CD4-positive, CD25-positive, alpha-beta regulatory T cell (primary cell): ENCODE measurements around the gene ZFX. TPM values are rescaled to one million over a fixed set of nuclear protein-coding genes. Genes with fewer than 3 reads are reported as not detected.

Experiments used
- ATAC-seq, 2 donors: fragments of 150-1000 bp; cut with Tn5 transposase; one replicate each; pipeline ENCODE4 v1.10.0; 2021; ENCODE audit warnings: low read depth in 2 of 2, moderate number of reproducible peaks in 2 of 2, moderate library complexity in 1 of 2
- DNase-seq, 3 donors: peaks; one replicate each; pipeline versions ENCODE4 v3.0.0 to v3.0.0-alpha.2; 2012 to 2022; ENCODE audit warnings: mixed read lengths in 1 of 3
- H3K27ac ChIP-seq: one replicate; pipeline ENCODE4 v1.7.0; 2013; ENCODE audit warnings: mild to moderate bottlenecking, low read length; ENCODE audit not compliant: insufficient read depth, poor library complexity, severe bottlenecking
- H3K27me3 ChIP-seq: one replicate; pipeline ENCODE4 v1.7.0; 2013; ENCODE audit warnings: low read length; ENCODE audit not compliant: control insufficient read depth, insufficient read depth
- H3K36me3 ChIP-seq: one replicate; pipeline ENCODE4 v1.7.0; 2013; ENCODE audit warnings: mild to moderate bottlenecking, low read length, moderate library complexity; ENCODE audit not compliant: control insufficient read depth, insufficient read depth
- H3K4me1 ChIP-seq: 2 replicates; pipeline ENCODE4 v1.7.0; 2013; ENCODE audit warnings: mild to moderate bottlenecking, low read length; ENCODE audit not compliant: insufficient read depth, control insufficient read depth, poor library complexity, severe bottlenecking
- H3K4me3 ChIP-seq: one replicate; pipeline ENCODE4 v1.7.0; 2013; ENCODE audit warnings: low read depth, mild to moderate bottlenecking, low read length, moderate library complexity
- H3K9me3 ChIP-seq, 2 experiments: 1 replicate in 1 of 2; 2 replicates in 1 of 2; pipeline ENCODE4 v1.7.0; 2013; ENCODE audit warnings: low read length in 2 of 2, mild to moderate bottlenecking in 1 of 2, moderate library complexity in 1 of 2; ENCODE audit not compliant: control insufficient read depth in 2 of 2
- H3K27ac Mint-ChIP-seq, 3 donors: one replicate each; pipeline ENCODE4 v1.8.0; 2020 to 2022; ENCODE audit warnings: mild to moderate bottlenecking in 3 of 3, mixed read lengths in 3 of 3, moderate library complexity in 2 of 3
- H3K27me3 Mint-ChIP-seq: one replicate; pipeline ENCODE4 v1.8.0; 2022; ENCODE audit warnings: mild to moderate bottlenecking, mixed read lengths
- H3K36me3 Mint-ChIP-seq: one replicate; pipeline ENCODE4 v1.8.0; 2020; ENCODE audit warnings: mixed read lengths
- H3K4me1 Mint-ChIP-seq, 4 donors: one replicate each; pipeline ENCODE4 v1.8.0; 2020 to 2022; ENCODE audit warnings: mixed read lengths in 4 of 4, mild to moderate bottlenecking in 1 of 4
- H3K4me3 Mint-ChIP-seq, 4 donors: one replicate each; pipeline ENCODE4 v1.8.0; 2020 to 2022; ENCODE audit warnings: mild to moderate bottlenecking in 4 of 4, mixed read lengths in 4 of 4, moderate library complexity in 3 of 4
- H3K9me3 Mint-ChIP-seq, 7 donors: one replicate each; pipeline ENCODE4 v1.8.0; 2020 to 2022; ENCODE audit warnings: mixed read lengths in 7 of 7, mild to moderate bottlenecking in 3 of 7, moderate library complexity in 2 of 7
- polyA plus RNA-seq, 4 donors: library from polyadenylated mRNA; unstranded; fragments of 300-500 nt; fragmentation: Illumina TruSeq; gene quantifications; one replicate each; pipeline ENCODE4 v1.2.3, GENCODE V29; 2021
- total RNA-seq: library from RNA; stranded (reverse); gene quantifications from one replicate; pipeline ENCODE4 v1.2.3, GENCODE V29; 2022

Gene ZFX
- total and polyA plus RNA-seq, 5 donors from 2014 or later: 20.4 to 104 (median 39.2) TPM

DNA sequence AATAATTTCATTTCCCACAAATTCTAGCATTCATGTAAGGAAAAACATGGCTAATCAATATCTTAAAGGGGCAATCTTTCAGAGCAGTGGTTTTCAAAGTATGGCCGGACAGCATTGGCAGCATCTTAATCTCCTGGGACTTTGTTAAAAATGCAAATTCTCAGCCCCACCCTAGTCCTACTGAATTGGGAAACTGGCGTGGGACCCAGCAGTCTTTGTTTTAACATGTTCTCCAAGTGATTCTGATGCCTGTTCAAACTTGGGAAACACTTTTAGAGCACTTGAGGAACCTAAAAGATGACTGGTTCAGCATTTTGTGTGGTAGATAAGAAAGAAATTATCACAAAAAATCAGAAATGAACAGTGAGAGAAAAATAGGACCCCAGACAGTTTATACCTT, 65.7 kb downstream of the ZFX start:
- ATAC-seq: no peak
- no peaks in the 10 kb centered on the region for H3K9me3 Mint-ChIP-seq

GRCh38 chrX:24216037-24216436, 66.5 kb downstream of the ZFX start:
- H3K36me3 ChIP-seq: peaks cover 7% of the 10 kb centered on the region
- no peak overlapping the region for H3K4me3 Mint-ChIP-seq
- H3K4me1 Mint-ChIP-seq: peaks cover 0 to 10% (median 7%) of the 10 kb centered on the region in 4 donors
- no peaks in the 10 kb centered on the region for H3K27me3 Mint-ChIP-seq
- peak overlapping the region; percentile 0 to 75 (median 74) for H3K27ac Mint-ChIP-seq
- H3K27me3 ChIP-seq: no peaks in the 10 kb centered on the region
- ATAC-seq: no peak
- DNase-seq: no peak
- H3K36me3 Mint-ChIP-seq: peaks cover 6% of the 10 kb centered on the region
- no peaks in the 10 kb centered on the region for H3K9me3 ChIP-seq
- no peak overlapping the region for H3K4me3 ChIP-seq
- H3K9me3 Mint-ChIP-seq: no peaks in the 10 kb centered on the region
- no peaks in the 10 kb centered on the region for H3K4me1 ChIP-seq
- no peak overlapping the region for H3K27ac ChIP-seq

More for the DNA sequence above, 65.7 kb downstream of the ZFX start:
- H3K4me1 ChIP-seq: no peaks in the 10 kb centered on the region
- peaks cover 0 to 10% (median 7%) of the 10 kb centered on the region in 4 donors for H3K4me1 Mint-ChIP-seq
- no peak overlapping the region for H3K4me3 ChIP-seq
- H3K27ac Mint-ChIP-seq: peak overlapping the region in 1 of 3 donors; percentile 29
- no peak for DNase-seq
- H3K36me3 ChIP-seq: peaks cover 14% of the 10 kb centered on the region
- H3K27me3 Mint-ChIP-seq: no peaks in the 10 kb centered on the region
- H3K4me3 Mint-ChIP-seq: no peak overlapping the region
- no peak overlapping the region for H3K27ac ChIP-seq
- H3K27me3 ChIP-seq: no peaks in the 10 kb centered on the region
- no peaks in the 10 kb centered on the region for H3K9me3 ChIP-seq
- H3K36me3 Mint-ChIP-seq: peaks cover 12% of the 10 kb centered on the region

DNA sequence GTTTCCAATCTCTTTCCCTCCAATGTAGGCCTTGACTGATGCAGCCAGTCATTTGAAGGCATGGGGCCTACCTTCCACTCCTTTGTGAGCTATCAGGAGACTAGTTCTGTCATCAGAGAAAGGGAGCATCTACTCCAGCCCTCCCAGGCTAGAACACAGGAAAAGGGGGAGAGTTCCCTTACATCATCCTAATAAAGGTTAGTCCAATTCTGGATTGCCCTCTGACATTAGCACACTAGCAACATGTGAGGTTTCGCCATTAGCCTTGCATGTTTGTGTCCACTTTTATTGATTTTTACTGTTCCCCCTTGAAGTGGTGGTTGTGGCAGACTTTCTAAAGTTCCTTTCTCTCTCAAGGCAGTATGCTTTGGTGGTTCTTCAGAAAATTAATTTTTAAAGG, 67.3 kb downstream of the ZFX start:
- no peak overlapping the region for H3K4me3 Mint-ChIP-seq
- H3K36me3 Mint-ChIP-seq: peaks cover 4% of the 10 kb centered on the region
- DNase-seq (no peak), ATAC-seq (no peak)
- peak overlapping the region in 2 of 3 donors; percentile 0 to 75 for H3K27ac Mint-ChIP-seq
- no peaks in the 10 kb centered on the region for H3K4me1 ChIP-seq
- no peaks in the 10 kb centered on the region for H3K9me3 Mint-ChIP-seq
- no peak overlapping the region for H3K4me3 ChIP-seq
- no peaks in the 10 kb centered on the region for H3K27me3 ChIP-seq
- H3K4me1 Mint-ChIP-seq: peaks cover 0 to 10% (median 7%) of the 10 kb centered on the region in 4 donors
- H3K9me3 ChIP-seq: no peaks in the 10 kb centered on the region
- H3K27ac ChIP-seq: no peak overlapping the region
- H3K36me3 ChIP-seq: peaks cover 2% of the 10 kb centered on the region
- no peaks in the 10 kb centered on the region for H3K27me3 Mint-ChIP-seq

- Mint-ChIP-seq H3K4me1 (peaks cover 0 to 10% (median 7%) of the 10 kb centered on the region in 4 donors), H3K9me3 (no peaks in the 10 kb centered on the region), H3K27ac (no peak overlapping the region), H3K27me3 (no peaks in the 10 kb centered on the region), H3K4me3 (no peak overlapping the region), H3K36me3 (peaks cover 4% of the 10 kb centered on the region)
- Histone ChIP-seq H3K9me3 (no peaks in the 10 kb centered on the region), H3K4me1 (no peaks in the 10 kb centered on the region), H3K27me3 (no peaks in the 10 kb centered on the region), H3K4me3 (no peak overlapping the region), H3K27ac (no peak overlapping the region), H3K36me3 (no peaks in the 10 kb centered on the region)
- ATAC-seq (no peak), DNase-seq (no peak)
Measured at GRCh38 chrX:24219320-24219719, 69.8 kb downstream of the ZFX start.

DNA sequence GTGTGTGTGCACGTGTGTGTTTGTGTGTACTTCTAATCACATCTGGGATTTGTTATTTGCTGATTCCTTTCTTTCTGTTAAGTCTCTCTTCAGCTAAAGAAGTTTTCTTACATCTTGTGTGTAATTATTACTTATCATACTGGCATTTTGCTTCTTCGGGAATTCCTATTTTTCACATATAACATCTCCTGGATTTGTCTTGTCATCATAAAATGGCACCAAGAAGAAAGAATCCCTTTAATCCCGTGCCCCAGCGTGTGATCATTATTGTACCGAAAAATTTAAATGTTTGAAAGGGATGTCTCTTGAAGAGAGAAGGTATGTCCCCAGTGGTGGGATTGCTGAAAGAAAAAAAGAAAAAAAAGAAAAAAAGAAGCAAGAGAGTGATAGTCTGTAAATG, 72.3 kb downstream of the ZFX start:
- Histone ChIP-seq H3K9me3 (no peaks in the 10 kb centered on the region), H3K27me3 (no peaks in the 10 kb centered on the region), H3K27ac (no peak overlapping the region), H3K4me1 (no peaks in the 10 kb centered on the region), H3K36me3 (no peaks in the 10 kb centered on the region), H3K4me3 (no peak overlapping the region)
- Mint-ChIP-seq H3K9me3 (peaks cover 0 to 3% (median 0%) of the 10 kb centered on the region in 7 donors), H3K36me3 (peaks cover 4% of the 10 kb centered on the region), H3K4me1 (peaks cover 0 to 2% (median 0%) of the 10 kb centered on the region in 4 donors), H3K4me3 (no peak overlapping the region), H3K27me3 (no peaks in the 10 kb centered on the region), H3K27ac (no peak overlapping the region)
- no peak for ATAC-seq
- no peak for DNase-seq

DNA sequence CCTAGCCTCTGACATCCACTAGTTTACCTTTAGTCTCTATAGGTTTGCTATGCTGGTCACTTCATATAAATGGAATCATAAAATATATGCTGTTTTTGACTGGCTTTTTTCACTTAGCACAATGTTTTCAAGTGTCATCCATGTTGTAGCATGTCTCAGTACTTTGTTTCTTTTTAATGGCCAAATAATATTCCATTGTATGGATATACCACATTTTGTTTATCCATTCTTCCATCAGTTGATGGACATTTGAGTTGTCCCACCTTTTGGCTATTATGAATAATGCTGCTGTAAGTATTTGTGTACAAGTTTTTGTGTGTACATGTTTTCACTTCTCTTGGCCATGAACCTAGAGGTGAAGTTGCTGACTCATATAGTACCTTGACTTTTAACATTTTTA, 75.7 kb downstream of the ZFX start:
- ATAC-seq (no peak), DNase-seq (no peak)
- no peak overlapping the region for H3K27ac Mint-ChIP-seq
- Histone ChIP-seq H3K9me3 (no peaks in the 10 kb centered on the region), H3K36me3 (no peaks in the 10 kb centered on the region), H3K27ac (no peak overlapping the region), H3K27me3 (no peaks in the 10 kb centered on the region), H3K4me3 (no peak overlapping the region), H3K4me1 (no peaks in the 10 kb centered on the region)
- H3K4me3 Mint-ChIP-seq: no peak overlapping the region
- no peaks in the 10 kb centered on the region for H3K4me1 Mint-ChIP-seq
- H3K27me3 Mint-ChIP-seq: no peaks in the 10 kb centered on the region
- no peaks in the 10 kb centered on the region for H3K36me3 Mint-ChIP-seq
- H3K9me3 Mint-ChIP-seq: peaks cover 0 to 8% (median 0%) of the 10 kb centered on the region in 7 donors

- no peak overlapping the region for H3K4me3 Mint-ChIP-seq
- no peak overlapping the region for H3K27ac Mint-ChIP-seq
- H3K27me3 Mint-ChIP-seq: no peaks in the 10 kb centered on the region
- no peaks in the 10 kb centered on the region for H3K9me3 ChIP-seq
- H3K36me3 ChIP-seq: no peaks in the 10 kb centered on the region
- no peaks in the 10 kb centered on the region for H3K4me1 Mint-ChIP-seq
- no peak for DNase-seq
- H3K27ac ChIP-seq: no peak overlapping the region
- H3K4me3 ChIP-seq: no peak overlapping the region
- peaks cover 0 to 8% (median 0%) of the 10 kb centered on the region in 7 donors for H3K9me3 Mint-ChIP-seq
- H3K27me3 ChIP-seq: no peaks in the 10 kb centered on the region
- ATAC-seq: no peak
- no peaks in the 10 kb centered on the region for H3K4me1 ChIP-seq
- no peaks in the 10 kb centered on the region for H3K36me3 Mint-ChIP-seq
Measured at GRCh38 chrX:24226176-24226575, 76.6 kb downstream of the ZFX start.

DNA sequence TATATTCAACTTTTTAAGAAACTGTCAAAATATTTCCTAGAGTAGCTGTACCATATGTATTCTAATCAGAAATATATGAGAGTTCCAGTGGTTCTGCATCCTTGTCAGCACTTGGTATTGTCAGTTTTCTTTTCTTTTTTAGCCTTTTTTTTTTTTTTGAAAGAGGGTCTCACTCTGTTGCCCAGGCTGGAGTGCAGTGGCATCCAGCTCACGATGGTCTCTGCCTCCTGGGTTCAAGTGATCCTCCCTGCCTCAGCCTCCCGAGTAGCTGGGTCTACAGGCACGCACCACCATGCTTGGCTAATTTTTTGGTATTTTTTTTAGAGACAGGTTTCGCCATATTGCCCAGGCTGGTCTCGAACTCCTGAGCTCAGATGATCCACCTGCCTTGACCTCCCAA, 79.1 kb downstream of the ZFX start:
- Mint-ChIP-seq H3K9me3 (peaks cover 0 to 8% (median 0%) of the 10 kb centered on the region in 7 donors), H3K36me3 (no peaks in the 10 kb centered on the region), H3K4me3 (no peak overlapping the region), H3K27me3 (peaks cover 11% of the 10 kb centered on the region), H3K27ac (no peak overlapping the region), H3K4me1 (no peaks in the 10 kb centered on the region)
- DNase-seq (no peak), ATAC-seq (no peak)
- H3K27ac ChIP-seq: no peak overlapping the region
- H3K4me3 ChIP-seq: no peak overlapping the region
- H3K27me3 ChIP-seq: no peaks in the 10 kb centered on the region
- no peaks in the 10 kb centered on the region for H3K9me3 ChIP-seq
- H3K36me3 ChIP-seq: no peaks in the 10 kb centered on the region
- H3K4me1 ChIP-seq: no peaks in the 10 kb centered on the region
